ENCODE measurements around the gene FOXA2.
"Not testable (repeated sequence)": the region's sequence is repeated elsewhere in the genome, so short reads cannot be mapped to it uniquely, and the experiment has no call there.

Gene FOXA2

GRCh38 chr20:22567944-22568871 lies 16.2 kb downstream of the FOXA2 start:
- no peak for FAIRE-seq

GRCh38 chr20:22566876-22567658 lies 17.3 kb downstream of the FOXA2 start:
- no peak for FAIRE-seq

- no peak for FAIRE-seq
These were observed 21.1 kb downstream of the FOXA2 start for GRCh38 chr20:22563062-22563965.

- no peak for FAIRE-seq
These were observed 21.8 kb downstream of the FOXA2 start for GRCh38 chr20:22562620-22563019.

- FAIRE-seq: no peak
These were observed 22.3 kb downstream of the FOXA2 start for GRCh38 chr20:22561965-22562577.

- no peak for FAIRE-seq
These were observed 23.6 kb downstream of the FOXA2 start for GRCh38 chr20:22560817-22561216.

- no peak for FAIRE-seq
These were observed 24.6 kb downstream of the FOXA2 start for GRCh38 chr20:22559711-22560318.

- FAIRE-seq: no peak
These were observed 26.7 kb downstream of the FOXA2 start for GRCh38 chr20:22557403-22558276.

GRCh38 chr20:22556565-22557056 lies 27.8 kb downstream of the FOXA2 start:
- FAIRE-seq: no peak

- no peak for FAIRE-seq
These were observed 28.4 kb downstream of the FOXA2 start for GRCh38 chr20:22555791-22556564.

GRCh38 chr20:22554391-22554790 lies 30.0 kb downstream of the FOXA2 start:
- no peak for FAIRE-seq

- not testable (repeated sequence) for FAIRE-seq
These were observed 33.9 kb downstream of the FOXA2 start for GRCh38 chr20:22550514-22550913.

GRCh38 chr20:22548040-22548439 lies 36.3 kb downstream of the FOXA2 start:
- FAIRE-seq: no peak

- no peak for FAIRE-seq
These were observed 38.0 kb downstream of the FOXA2 start for GRCh38 chr20:22546344-22546743.

GRCh38 chr20:22545045-22545444 lies 39.3 kb downstream of the FOXA2 start:
- FAIRE-seq: no peak

- FAIRE-seq: no peak
These were observed 39.9 kb downstream of the FOXA2 start for GRCh38 chr20:22544462-22544861.

- FAIRE-seq: no peak
These were observed 41.9 kb downstream of the FOXA2 start for GRCh38 chr20:22542427-22542826.

GRCh38 chr20:22540832-22541231 lies 43.5 kb downstream of the FOXA2 start:
- no peak for FAIRE-seq

GRCh38 chr20:22536956-22537756 lies 47.2 kb downstream of the FOXA2 start:
- no peak for FAIRE-seq

Measured in A204.1 (cell line).